Activated CD8-positive, alpha-beta memory T cell treated with anti-CD3 and anti-CD28 coated beads for 36 hours (primary cell): ENCODE data around the gene ITGA4. TPM values are rescaled to one million over a fixed set of nuclear protein-coding genes. Genes with fewer than 3 reads are reported as not detected.

Experiments
- CTCF ChIA-PET: fragments of 350-600 bp; sonication (Branson Sonifier 250); formaldehyde crosslinking; loops from one replicate; lab custom pipeline; 2021; ENCODE audit warnings: antibody characterized with exemption; lab: Charles Lee
- POLR2A ChIA-PET: fragments of 350-600 bp; sonication (Branson Sonifier 250); formaldehyde crosslinking; loops from one replicate; lab custom pipeline; 2021; ENCODE audit warnings: antibody characterized with exemption; lab: Charles Lee
- total RNA-seq, 2 experiments: library from RNA; stranded (reverse); gene quantifications; one replicate each; pipeline ENCODE4 v1.2.3, GENCODE V29; 2021

The ITGA4 gene
- total RNA-seq, 2 experiments from 2014 or later: 127 to 128 TPM

DNA sequence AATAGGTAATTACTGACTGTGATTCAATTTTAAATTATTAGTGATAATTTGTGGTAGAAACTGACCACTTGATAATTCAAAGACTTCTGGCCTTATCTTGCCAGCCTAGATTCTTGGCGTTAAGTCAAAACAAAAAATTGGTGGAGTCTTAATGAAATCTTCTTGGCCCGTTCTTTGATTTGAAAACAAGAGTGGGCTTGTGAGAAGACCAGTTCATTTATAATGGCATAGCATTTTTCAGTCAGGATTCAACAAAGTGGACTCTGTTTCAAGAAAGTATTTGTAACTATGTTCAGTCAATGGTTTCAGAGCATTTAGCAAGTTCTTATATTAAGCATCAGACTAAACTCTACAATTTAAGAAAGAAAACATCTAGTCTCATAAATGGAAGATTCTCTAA, 26.0 kb downstream of the ITGA4 start:
- ChIA-PET POLR2A (no interaction called here), CTCF (no interaction called here)

DNA sequence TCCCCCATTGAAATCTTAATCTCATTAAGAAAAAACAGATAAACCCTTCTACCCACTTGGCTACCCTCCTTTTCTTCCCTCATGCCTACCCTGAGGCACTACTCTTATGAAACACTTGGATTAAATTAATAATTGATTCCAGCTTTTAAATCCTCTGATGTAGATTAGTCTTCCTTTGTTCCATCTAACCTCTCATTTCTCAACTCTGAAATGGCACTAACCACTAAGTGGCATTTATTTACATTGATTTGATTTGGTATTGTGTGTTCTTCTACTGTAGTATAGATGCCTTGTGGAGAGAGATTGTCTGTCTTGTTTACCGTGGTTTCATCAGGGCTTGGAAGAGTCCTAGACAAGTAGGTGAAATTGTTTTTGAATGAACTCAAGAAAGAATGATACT, 26.7 kb downstream of the ITGA4 start:
- ChIA-PET CTCF (no interaction called here), POLR2A (no interaction called here)

DNA sequence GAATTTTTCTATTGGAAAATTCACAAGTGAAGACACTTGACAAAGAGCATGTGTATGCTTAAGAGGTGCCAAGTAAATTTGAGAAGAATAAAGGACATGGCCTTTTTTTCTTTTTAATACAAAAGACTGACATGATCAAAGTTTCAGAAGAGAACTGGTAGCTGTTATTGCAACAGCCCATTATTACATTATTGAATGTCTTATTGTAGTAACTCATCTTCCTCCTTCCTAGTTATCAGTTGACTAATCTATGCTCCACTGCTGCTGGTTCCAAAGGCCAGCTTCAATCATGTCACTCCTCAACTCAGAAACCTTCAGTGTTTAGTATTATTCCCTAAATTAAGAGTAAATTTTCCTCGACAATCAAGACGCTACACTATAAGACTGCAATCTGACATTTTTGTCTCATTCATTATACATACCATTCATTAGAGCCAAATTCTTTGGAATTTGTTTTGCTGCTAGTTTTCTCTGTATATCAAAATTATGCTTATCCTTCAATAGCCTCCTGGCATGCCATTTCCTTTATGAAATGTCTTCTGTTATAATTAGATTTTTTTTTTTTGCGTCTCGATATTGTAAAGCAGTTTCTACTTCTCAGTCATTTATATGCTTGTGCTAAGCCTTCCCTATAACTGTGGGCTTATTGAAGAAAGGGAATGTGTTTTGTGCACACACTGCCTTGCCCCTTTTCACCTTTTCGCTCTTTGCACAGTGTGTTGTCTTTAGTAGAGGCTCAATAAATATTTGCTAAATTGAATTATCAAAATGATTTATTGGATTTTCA, 27.9 kb downstream of the ITGA4 start:
- CTCF ChIA-PET: no interaction called here
- POLR2A ChIA-PET: no interaction called here

DNA sequence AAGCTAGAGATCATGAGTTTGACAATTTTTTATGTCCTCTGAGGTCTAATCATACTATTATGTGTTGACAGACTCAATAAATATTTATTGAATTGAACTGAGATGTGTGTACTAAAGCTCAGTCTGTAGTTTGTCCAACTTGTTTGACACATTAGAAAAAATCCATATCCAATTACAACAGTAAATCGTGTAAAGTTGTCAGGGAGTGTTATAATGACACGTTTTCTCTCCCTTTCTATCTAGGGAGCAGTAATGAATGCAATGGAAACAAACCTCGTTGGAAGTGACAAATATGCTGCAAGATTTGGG, 28.4 kb downstream of the ITGA4 start:
- ChIA-PET POLR2A (no interaction called here), CTCF (no interaction called here)

DNA sequence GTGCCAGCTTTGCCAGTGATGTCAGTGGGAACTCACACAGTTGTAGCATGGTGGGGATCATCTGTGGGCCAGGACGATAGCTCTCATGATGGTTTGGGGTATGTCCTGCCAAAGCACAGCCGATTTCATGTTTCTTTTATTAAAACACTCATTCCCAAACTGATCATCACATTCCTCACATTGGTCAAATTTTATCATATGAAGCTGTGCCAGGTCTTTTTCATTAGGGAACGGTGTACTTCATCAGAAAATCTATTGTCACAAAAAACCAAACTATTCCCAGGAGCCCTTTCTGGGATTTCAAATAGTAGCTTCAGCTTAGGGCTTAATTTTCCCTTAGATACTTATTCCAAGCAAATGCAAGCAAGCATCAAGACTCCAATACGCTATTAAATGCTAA, 42.0 kb downstream of the ITGA4 start:
- CTCF ChIA-PET: no interaction called here

DNA sequence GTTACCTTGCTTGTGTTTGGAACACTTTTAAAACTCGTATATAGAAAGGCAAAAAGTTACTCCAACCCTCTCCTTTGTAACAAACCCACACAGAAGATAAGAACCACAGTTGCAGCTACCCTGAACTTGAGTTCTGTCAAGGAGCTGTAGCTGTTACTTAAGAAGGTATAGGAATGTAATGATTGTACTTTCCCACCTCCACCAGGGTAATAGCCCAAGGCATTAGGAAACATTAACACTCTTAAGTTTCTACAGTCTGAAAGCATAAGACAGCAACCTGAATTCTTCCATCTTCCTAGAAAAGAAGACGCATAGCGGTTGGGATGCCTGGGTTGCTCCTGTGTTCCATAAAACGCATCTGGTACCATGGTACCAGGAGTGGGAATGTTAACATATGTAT, 43.0 kb downstream of the ITGA4 start:
- ChIA-PET CTCF (interaction anchor here (1.5 kb wide), 1 partner anchor 14 kb away, joined by 3 read pairs; no protein-coding TSS in a partner anchor), POLR2A (no interaction called here)

More for the DNA sequence above, 42.0 kb downstream of the ITGA4 start:
- POLR2A ChIA-PET: no interaction called here

DNA sequence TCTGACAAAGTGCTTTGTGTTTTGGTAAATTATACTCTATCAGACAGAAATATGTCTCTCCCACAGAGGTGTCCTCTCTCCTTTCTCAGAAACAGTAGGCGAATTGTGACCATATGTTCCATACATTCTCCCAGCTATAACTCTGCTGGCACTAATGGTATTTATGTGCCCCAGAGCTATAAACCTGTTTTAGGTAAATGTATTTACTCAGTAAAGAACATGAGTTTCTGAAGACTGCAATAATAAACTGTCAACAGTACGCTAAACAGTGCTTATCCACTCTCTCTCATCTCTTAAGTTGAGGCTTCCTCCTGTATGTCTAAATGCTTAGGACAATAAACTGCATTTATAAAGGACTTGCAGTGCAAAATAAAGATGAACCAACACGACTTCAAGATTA, 58.5 kb downstream of the ITGA4 start:
- ChIA-PET POLR2A (no interaction called here), CTCF (no interaction called here)

DNA sequence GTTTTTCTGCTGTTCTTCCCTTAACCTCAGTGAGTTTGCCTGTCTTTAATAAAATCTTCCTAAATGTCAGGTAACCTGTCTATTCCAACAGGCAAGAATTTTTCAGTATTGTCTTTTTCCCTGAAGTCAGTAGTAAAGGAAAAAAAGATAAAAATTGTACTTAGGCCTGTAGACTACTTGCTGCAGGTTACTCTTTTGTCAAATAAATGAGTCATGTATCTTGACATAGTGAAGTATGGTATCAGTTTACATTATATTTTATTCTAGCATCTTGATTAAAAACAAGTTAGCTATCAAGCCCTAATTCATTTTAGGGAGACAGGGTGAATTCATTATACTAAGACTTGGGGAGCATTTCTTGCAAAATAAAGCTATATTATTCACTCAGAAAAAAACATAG, 59.8 kb downstream of the ITGA4 start:
- POLR2A ChIA-PET: no interaction called here
- CTCF ChIA-PET: no interaction called here

DNA sequence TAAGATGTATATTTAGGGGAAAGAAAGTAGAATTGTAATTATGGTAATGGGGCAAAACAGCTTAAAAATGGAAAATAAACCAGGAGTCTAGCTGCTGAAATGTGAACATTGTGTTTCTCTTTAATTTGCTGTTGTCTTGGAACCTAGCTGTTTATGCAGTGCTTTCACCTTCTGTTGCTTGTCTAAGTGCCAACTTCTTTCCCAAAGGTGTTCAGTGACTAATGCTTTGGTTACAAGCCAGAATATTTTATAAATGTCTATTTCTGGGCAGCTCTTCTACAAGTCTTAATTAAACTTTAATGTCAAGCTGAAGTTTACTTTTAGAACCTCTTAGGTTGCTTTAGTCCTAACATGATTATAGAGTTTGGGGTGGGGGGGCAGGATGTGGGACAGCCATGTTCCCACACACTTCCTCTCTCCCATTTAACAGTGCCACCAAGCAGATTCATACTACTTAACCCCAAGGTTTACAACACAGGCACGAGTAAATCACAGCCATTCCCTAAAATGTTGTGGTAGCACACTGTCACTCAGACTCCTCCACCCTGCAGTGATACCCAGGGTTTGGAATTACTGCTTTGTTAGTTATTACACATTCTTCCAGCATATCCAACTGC, 60.6 kb downstream of the ITGA4 start:
- ChIA-PET POLR2A (interaction anchor here (0.6 kb wide), 1 partner anchor 478 kb away, joined by 3 read pairs; no protein-coding TSS in a partner anchor), CTCF (interaction anchor here (1.1 kb wide), 1 partner anchor 23 kb away, joined by 3 read pairs; no protein-coding TSS in a partner anchor)

DNA sequence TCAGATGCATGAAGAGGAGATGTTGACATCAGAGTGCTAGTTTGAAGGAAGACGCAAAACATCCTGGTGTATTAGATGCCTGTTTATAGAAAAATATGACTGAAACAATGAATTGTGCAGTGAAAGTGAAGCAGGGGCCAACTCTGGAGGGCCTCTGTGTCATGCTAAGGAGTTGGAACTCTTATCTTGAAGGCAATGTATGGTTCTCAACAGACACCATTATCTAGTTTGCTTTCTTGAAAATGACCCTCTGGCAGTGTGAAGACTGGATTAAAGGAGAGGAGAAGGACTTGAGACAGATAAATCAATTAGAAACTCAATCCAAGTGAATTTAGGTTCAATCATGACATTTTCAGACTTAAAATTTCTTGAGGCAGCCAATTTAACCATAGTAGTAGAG, 63.1 kb downstream of the ITGA4 start:
- CTCF ChIA-PET: no interaction called here
- POLR2A ChIA-PET: no interaction called here

DNA sequence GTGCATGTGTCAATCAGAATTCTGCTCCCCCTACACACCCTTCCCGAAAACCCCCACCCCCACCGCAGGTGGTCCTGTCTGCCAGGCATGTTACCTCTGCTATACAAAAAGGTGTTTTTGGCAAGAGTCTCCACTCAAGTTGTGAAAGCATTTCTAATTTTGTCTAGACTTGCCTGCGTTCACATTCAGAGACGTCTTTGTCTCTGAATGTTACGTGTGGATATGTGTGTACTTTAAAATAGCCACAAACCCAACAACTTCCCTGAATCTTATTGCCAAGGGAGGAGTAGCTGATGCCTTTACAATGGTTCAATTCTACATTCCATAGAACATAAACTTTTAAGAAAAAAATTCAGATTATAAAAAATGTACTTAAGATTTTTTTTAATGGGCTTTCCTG, 66.6 kb downstream of the ITGA4 start:
- ChIA-PET CTCF (no interaction called here), POLR2A (no interaction called here)

DNA sequence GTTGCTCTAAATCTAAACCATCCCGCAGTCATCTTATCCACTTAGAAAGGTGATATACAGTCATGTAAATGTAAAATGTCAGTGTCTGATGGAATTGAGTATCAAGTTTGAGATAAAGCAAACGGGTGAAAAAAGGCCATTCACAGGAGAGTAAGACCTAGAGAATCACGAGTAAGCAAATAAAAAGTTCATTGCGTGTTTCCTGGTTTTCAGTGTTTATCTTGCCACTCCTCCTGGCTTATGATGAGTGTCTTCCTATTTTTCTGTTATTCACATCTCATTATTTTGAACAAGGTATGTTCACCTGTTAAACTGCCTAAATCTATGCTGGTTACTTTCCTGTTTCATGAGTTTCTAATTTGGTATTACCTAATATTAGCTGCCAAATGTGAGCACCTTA, 68.8 kb downstream of the ITGA4 start:
- CTCF ChIA-PET: no interaction called here
- POLR2A ChIA-PET: no interaction called here

DNA sequence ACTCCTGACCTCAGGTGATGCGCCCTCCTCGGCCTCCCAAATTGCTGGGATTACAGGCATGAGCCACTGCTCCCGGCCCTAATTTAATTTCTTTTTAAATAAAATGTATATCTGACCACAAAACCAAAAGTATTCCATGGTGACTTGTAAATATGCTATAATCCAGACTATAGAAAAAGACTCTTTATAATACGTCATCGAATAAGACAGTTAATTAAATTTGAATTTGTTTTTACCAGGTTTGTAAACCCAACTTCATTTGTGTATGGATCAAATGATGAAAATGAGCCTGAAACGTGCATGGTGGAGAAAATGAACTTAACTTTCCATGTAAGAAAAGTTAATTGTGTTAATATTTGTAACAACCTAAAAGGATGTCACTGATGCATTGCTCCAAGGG, 69.9 kb downstream of the ITGA4 start:
- POLR2A ChIA-PET: no interaction called here
- CTCF ChIA-PET: no interaction called here

DNA sequence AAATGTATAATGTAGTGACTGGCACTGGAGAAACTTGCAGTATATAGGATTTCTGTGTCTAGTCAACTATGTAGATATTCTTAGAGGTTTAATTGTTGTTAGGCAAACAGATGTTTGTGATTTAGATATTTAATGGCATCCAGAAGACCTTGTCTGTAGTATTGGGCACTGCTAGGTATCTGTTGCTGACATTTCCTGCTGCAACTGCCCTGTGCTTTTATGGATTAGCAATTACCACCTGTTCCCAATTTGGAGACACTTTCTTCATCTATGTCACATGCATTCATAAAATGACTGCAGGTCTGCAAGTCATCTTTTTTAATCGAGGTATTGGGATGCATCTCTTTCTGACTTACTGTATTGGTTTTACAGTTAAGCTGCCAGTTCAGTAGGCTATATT, 71.3 kb downstream of the ITGA4 start:
- CTCF ChIA-PET: no interaction called here
- POLR2A ChIA-PET: no interaction called here

DNA sequence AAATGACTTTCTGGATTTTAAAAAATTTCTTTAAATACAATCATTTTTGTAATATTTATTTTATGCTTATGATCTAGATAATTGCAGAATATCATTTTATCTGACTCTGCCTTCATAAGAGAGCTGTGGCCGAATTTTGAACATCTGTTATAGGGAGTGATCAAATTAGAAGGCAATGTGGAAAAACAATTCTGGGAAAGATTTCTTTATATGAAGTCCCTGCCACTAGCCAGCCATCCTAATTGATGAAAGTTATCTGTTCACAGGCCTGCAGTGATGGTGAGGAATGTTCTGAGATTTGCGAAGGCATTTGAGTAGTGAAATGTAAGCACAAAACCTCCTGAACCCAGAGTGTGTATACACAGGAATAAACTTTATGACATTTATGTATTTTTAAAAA, 79.5 kb downstream of the ITGA4 start:
- POLR2A ChIA-PET: no interaction called here
- CTCF ChIA-PET: no interaction called here

DNA sequence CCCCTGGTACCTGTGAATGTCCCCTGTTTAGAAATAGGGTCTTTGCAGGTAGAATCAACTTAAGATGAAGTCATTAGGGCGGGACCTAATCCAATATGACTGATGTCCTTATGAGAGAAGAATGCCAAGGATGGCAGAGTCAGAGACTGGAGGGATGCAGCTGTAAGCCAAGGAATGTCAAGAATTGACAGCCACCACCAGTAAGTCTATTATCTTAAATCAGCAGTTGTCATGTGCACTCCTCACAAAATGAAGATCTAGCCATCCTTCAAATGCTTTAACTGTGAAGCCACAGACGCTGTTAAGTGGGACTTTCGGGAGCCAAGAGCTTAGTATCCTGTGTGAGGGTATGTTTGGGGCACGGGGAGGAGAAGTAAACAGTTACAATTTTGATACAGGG, 83.2 kb downstream of the ITGA4 start:
- CTCF ChIA-PET: no interaction called here
- POLR2A ChIA-PET: no interaction called here

DNA sequence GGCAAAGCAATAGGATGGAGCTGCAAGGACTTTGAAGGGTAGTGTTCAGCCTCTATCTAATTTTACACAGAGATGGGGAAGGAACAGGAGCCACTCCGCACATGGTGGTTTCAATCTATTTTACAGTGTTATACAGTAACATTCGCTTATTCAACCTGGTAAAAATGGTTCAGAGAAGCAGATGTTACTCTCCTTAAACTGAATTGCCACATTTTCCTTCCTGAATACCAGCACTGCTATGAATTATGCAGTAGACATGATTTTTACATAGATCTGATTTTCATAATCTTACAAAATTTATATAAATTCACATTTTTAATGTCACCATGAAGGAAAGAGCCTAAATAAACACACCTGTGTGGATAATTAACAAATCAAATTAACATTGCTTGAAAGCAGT, 85.0 kb downstream of the ITGA4 start:
- POLR2A ChIA-PET: no interaction called here
- CTCF ChIA-PET: no interaction called here

DNA sequence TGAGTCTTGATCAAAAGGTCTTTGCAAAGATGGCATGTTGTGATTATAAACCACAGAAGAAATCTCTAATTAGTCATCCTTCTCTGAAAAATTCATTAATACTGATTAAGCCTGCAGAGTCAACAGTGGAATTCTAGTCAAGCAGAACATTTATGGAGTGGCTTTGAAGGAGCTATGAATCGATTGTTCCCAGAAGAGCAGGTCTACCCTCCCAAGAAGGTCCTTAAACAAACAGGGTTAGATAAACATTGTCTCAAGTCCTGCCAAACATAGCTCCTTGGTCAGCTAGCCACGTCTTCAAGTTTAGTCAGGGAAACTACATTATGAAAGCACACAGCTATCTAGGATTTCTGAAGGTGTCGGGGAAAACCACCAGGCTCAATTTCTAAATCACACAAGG, 88.9 kb downstream of the ITGA4 start:
- CTCF ChIA-PET: no interaction called here

DNA sequence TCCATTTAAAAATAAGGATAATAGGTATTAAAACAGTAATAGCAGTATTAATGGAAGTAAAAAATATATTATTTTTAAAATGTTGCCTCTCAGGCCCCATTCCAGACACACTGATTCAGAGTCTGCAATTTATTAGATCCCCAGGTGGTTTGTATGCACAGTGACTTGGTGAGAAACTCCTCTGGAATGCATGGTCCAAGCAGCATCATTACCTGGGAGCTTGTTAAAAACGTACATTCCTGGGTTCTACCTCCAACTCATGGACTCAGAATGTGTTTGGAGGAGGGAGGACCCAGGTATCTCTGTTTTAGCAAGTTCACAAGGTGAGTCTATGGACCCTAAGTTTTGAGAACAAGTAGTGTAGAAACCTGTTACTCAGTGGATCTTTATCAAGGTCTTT, 95.6 kb downstream of the ITGA4 start:
- ChIA-PET POLR2A (no interaction called here), CTCF (no interaction called here)

More for the DNA sequence above, 88.9 kb downstream of the ITGA4 start:
- POLR2A ChIA-PET: no interaction called here

DNA sequence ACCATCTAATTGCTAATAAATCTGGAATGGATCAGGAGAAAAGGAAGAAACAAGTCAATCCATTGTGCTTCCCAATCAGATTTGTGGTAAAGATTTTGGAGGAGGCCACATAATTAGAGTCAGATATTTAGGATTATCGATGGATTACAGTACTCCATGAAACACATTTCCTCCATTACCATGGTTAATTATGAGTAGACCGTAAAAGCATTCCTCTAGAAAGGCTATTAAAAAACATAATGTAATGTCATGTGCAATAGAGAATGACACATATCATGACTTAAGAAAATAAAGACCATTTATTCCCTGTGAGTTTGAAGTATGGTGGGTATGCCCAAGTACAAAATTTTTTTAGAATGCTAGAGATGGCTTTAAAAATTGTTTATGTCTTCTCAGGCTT, 96.1 kb downstream of the ITGA4 start:
- CTCF ChIA-PET: no interaction called here
- POLR2A ChIA-PET: no interaction called here

DNA sequence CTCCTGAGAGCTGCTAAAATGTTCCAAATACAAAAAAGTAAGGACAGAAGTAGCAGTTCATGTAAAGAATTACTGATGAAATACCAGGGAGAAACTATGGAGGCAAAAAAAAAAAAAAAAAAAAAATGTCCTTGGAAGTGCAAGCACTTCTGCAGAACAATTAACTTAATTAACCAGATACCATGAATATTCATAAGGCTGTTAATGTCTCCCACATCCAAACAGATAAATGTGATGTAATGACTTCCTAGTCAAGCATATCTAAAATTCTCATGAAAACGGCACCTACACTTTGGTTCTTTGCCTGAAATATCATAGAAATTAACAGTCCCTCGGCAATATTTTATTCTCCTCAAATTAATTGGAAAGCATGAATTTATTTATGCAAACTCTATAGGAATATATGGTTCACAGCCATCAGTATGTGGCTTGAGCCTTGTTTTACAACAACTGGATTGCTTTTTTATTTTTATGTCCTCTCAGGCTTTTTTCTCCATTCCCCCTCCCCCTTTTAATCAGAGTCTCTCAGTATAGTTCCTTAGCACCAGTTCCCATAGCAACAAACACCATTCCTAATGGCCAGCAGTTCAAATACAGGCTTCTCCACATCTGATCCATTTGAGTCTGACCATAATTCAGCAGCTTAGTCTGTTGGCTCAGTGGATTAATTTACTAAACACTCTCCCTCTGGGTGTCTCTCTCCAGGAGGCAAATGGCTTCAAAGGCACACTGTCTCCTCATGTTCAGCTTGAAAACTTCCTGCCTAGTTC, 97.1 kb downstream of the ITGA4 start:
- CTCF ChIA-PET: no interaction called here

More for the DNA sequence above, 97.1 kb downstream of the ITGA4 start:
- POLR2A ChIA-PET: no interaction called here
